Measurements from ENCODE around the gene NKD2. TPM values are rescaled to one million over a fixed set of nuclear protein-coding genes. Genes with fewer than 3 reads are reported as not detected.

NKD2 gene
- total RNA-seq, 1 experiment from 2014 or later = not detected

GRCh38 chr5:963310-963672 lies 45.3 kb upstream of the NKD2 start:
- H3K9me3 ChIP-seq (ENCODE audit: low read length) = no peaks in the 10 kb centered on the region
- H3K4me1 ChIP-seq (ENCODE audit: low read length) = peaks cover 6% of the 10 kb centered on the region
- no peak overlapping the region for H3K9ac ChIP-seq (ENCODE audit: low read length)
- H4K20me1 ChIP-seq (ENCODE audit: insufficient read depth, low read depth, low read length) = 0 out of 2 replicates have a peak, but pooled peaks cover 3% of the 10 kb centered on the region
- H3K79me2 ChIP-seq (ENCODE audit: low read length) = no peaks in the 10 kb centered on the region
- no peaks in the 10 kb centered on the region for H3K27me3 ChIP-seq (ENCODE audit: low read length)
- H3K27ac ChIP-seq (ENCODE audit: low read length) = no peak overlapping the region
- no peaks in the 10 kb centered on the region for H3K9me2 ChIP-seq (replicated peaks; ENCODE audit: insufficient read depth, low read length)
- H3K4me2 ChIP-seq (ENCODE audit: low read depth, low read length, poor library complexity, severe bottlenecking) = no peak overlapping the region
- no peak for DNase-seq
- H2AFZ ChIP-seq (ENCODE audit: low read length) = no peak overlapping the region
- H3K36me3 ChIP-seq (ENCODE audit: insufficient read depth, low read length) = no peaks in the 10 kb centered on the region
- no peak overlapping the region for H3K4me3 ChIP-seq (ENCODE audit: low read length)

- no peak for DNase-seq
- no peaks in the 10 kb centered on the region for H3K79me2 ChIP-seq (ENCODE audit: low read length)
- H3K9ac ChIP-seq (ENCODE audit: low read length) = no peak overlapping the region
- H4K20me1 ChIP-seq (ENCODE audit: insufficient read depth, low read depth, low read length) = 0 out of 2 replicates have a peak, but pooled peaks cover 3% of the 10 kb centered on the region
- no peaks in the 10 kb centered on the region for H3K9me3 ChIP-seq (ENCODE audit: low read length)
- H3K4me2 ChIP-seq (ENCODE audit: low read depth, low read length, poor library complexity, severe bottlenecking) = no peak overlapping the region
- H3K27me3 ChIP-seq (ENCODE audit: low read length) = no peaks in the 10 kb centered on the region
- no peaks in the 10 kb centered on the region for H3K36me3 ChIP-seq (ENCODE audit: insufficient read depth, low read length)
- no peaks in the 10 kb centered on the region for H3K9me2 ChIP-seq (replicated peaks; ENCODE audit: insufficient read depth, low read length)
- H3K4me1 ChIP-seq (ENCODE audit: low read length) = peaks cover 6% of the 10 kb centered on the region
- no peak overlapping the region for H3K4me3 ChIP-seq (ENCODE audit: low read length)
- H2AFZ ChIP-seq (ENCODE audit: low read length) = no peak overlapping the region
- H3K27ac ChIP-seq (ENCODE audit: low read length) = no peak overlapping the region
Measured at GRCh38 chr5:963673-964531, 44.7 kb upstream of the NKD2 start.

- no peaks in the 10 kb centered on the region for H3K36me3 ChIP-seq (ENCODE audit: insufficient read depth, low read length)
- no peak overlapping the region for H3K27ac ChIP-seq (ENCODE audit: low read length)
- no peaks in the 10 kb centered on the region for H3K79me2 ChIP-seq (ENCODE audit: low read length)
- no peak overlapping the region for H3K9ac ChIP-seq (ENCODE audit: low read length)
- H3K4me2 ChIP-seq (ENCODE audit: low read depth, low read length, poor library complexity, severe bottlenecking) = no peak overlapping the region
- H3K9me2 ChIP-seq (replicated peaks; ENCODE audit: insufficient read depth, low read length) = no peaks in the 10 kb centered on the region
- DNase-seq = no peak
- H3K4me1 ChIP-seq (ENCODE audit: low read length) = peaks cover 6% of the 10 kb centered on the region
- H3K4me3 ChIP-seq (ENCODE audit: low read length) = no peak overlapping the region
- no peak overlapping the region for H2AFZ ChIP-seq (ENCODE audit: low read length)
- H3K9me3 ChIP-seq (ENCODE audit: low read length) = no peaks in the 10 kb centered on the region
- 0 out of 2 replicates have a peak, but pooled peaks cover 3% of the 10 kb centered on the region for H4K20me1 ChIP-seq (ENCODE audit: insufficient read depth, low read depth, low read length)
- no peaks in the 10 kb centered on the region for H3K27me3 ChIP-seq (ENCODE audit: low read length)
Measured at GRCh38 chr5:964821-965220, 43.8 kb upstream of the NKD2 start.

GRCh38 chr5:965604-966344 lies 42.8 kb upstream of the NKD2 start:
- H3K27ac ChIP-seq (ENCODE audit: low read length) = no peak overlapping the region
- no peak overlapping the region for H3K9ac ChIP-seq (ENCODE audit: low read length)
- H3K9me2 ChIP-seq (replicated peaks; ENCODE audit: insufficient read depth, low read length) = no peaks in the 10 kb centered on the region
- no peaks in the 10 kb centered on the region for H3K36me3 ChIP-seq (ENCODE audit: insufficient read depth, low read length)
- H2AFZ ChIP-seq (ENCODE audit: low read length) = 0 out of 2 replicates have a peak overlapping the region, but pooled peaks have one; percentile 13
- H3K4me2 ChIP-seq (ENCODE audit: low read depth, low read length, poor library complexity, severe bottlenecking) = peak overlapping the region; percentile 5
- H3K9me3 ChIP-seq (ENCODE audit: low read length) = no peaks in the 10 kb centered on the region
- peaks cover 6% of the 10 kb centered on the region for H3K4me1 ChIP-seq (ENCODE audit: low read length)
- H4K20me1 ChIP-seq (ENCODE audit: insufficient read depth, low read depth, low read length) = 0 out of 2 replicates have a peak, but pooled peaks cover 3% of the 10 kb centered on the region
- no peaks in the 10 kb centered on the region for H3K27me3 ChIP-seq (ENCODE audit: low read length)
- DNase-seq = no peak
- no peaks in the 10 kb centered on the region for H3K79me2 ChIP-seq (ENCODE audit: low read length)
- H3K4me3 ChIP-seq (ENCODE audit: low read length) = no peak overlapping the region

- no peak overlapping the region for H3K4me2 ChIP-seq (ENCODE audit: low read depth, low read length, poor library complexity, severe bottlenecking)
Measured at GRCh38 chr5:966345-966710, 42.3 kb upstream of the NKD2 start.

GRCh38 chr5:966941-967340 lies 41.7 kb upstream of the NKD2 start:
- Histone ChIP-seq H3K36me3 (ENCODE audit: insufficient read depth, low read length) (no peaks in the 10 kb centered on the region), H2AFZ (ENCODE audit: low read length) (no peak overlapping the region), H3K4me2 (ENCODE audit: low read depth, low read length, poor library complexity, severe bottlenecking) (no peak overlapping the region), H3K27ac (ENCODE audit: low read length) (no peak overlapping the region), H3K9me3 (ENCODE audit: low read length) (no peaks in the 10 kb centered on the region), H3K9me2 (replicated peaks; ENCODE audit: insufficient read depth, low read length) (no peaks in the 10 kb centered on the region), H3K79me2 (ENCODE audit: low read length) (no peaks in the 10 kb centered on the region), H3K9ac (ENCODE audit: low read length) (no peak overlapping the region), H3K27me3 (ENCODE audit: low read length) (no peaks in the 10 kb centered on the region), H4K20me1 (ENCODE audit: insufficient read depth, low read depth, low read length) (0 out of 2 replicates have a peak, but pooled peaks cover 3% of the 10 kb centered on the region), H3K4me3 (ENCODE audit: low read length) (no peak overlapping the region), H3K4me1 (ENCODE audit: low read length) (peaks cover 6% of the 10 kb centered on the region)
- no peak for DNase-seq

More at GRCh38 chr5:966345-966710, 42.3 kb upstream of the NKD2 start:
- H2AFZ ChIP-seq (ENCODE audit: low read length) = no peak overlapping the region
- DNase-seq = no peak
- H3K4me1 ChIP-seq (ENCODE audit: low read length) = peaks cover 6% of the 10 kb centered on the region
- H3K9me2 ChIP-seq (replicated peaks; ENCODE audit: insufficient read depth, low read length) = no peaks in the 10 kb centered on the region
- H4K20me1 ChIP-seq (ENCODE audit: insufficient read depth, low read depth, low read length) = 0 out of 2 replicates have a peak, but pooled peaks cover 3% of the 10 kb centered on the region
- no peak overlapping the region for H3K27ac ChIP-seq (ENCODE audit: low read length)
- no peak overlapping the region for H3K4me3 ChIP-seq (ENCODE audit: low read length)
- no peaks in the 10 kb centered on the region for H3K9me3 ChIP-seq (ENCODE audit: low read length)
- no peak overlapping the region for H3K9ac ChIP-seq (ENCODE audit: low read length)
- H3K36me3 ChIP-seq (ENCODE audit: insufficient read depth, low read length) = no peaks in the 10 kb centered on the region
- H3K27me3 ChIP-seq (ENCODE audit: low read length) = no peaks in the 10 kb centered on the region
- no peaks in the 10 kb centered on the region for H3K79me2 ChIP-seq (ENCODE audit: low read length)

- H2AFZ ChIP-seq (ENCODE audit: low read length) = no peak overlapping the region
- H3K4me2 ChIP-seq (ENCODE audit: low read depth, low read length, poor library complexity, severe bottlenecking) = no peak overlapping the region
- H3K27me3 ChIP-seq (ENCODE audit: low read length) = no peaks in the 10 kb centered on the region
- 0 out of 2 replicates have a peak, but pooled peaks cover 3% of the 10 kb centered on the region for H4K20me1 ChIP-seq (ENCODE audit: insufficient read depth, low read depth, low read length)
- no peak overlapping the region for H3K9ac ChIP-seq (ENCODE audit: low read length)
- H3K79me2 ChIP-seq (ENCODE audit: low read length) = no peaks in the 10 kb centered on the region
- H3K9me2 ChIP-seq (replicated peaks; ENCODE audit: insufficient read depth, low read length) = no peaks in the 10 kb centered on the region
- H3K9me3 ChIP-seq (ENCODE audit: low read length) = no peaks in the 10 kb centered on the region
- peaks cover 6% of the 10 kb centered on the region for H3K4me1 ChIP-seq (ENCODE audit: low read length)
- no peak for DNase-seq
- H3K27ac ChIP-seq (ENCODE audit: low read length) = no peak overlapping the region
- H3K36me3 ChIP-seq (ENCODE audit: insufficient read depth, low read length) = no peaks in the 10 kb centered on the region
- H3K4me3 ChIP-seq (ENCODE audit: low read length) = no peak overlapping the region
Measured at GRCh38 chr5:968881-969280, 39.7 kb upstream of the NKD2 start.

GRCh38 chr5:969408-969839 lies 39.2 kb upstream of the NKD2 start:
- H2AFZ ChIP-seq (ENCODE audit: low read length) = no peak overlapping the region
- H3K9ac ChIP-seq (ENCODE audit: low read length) = no peak overlapping the region
- H3K4me1 ChIP-seq (ENCODE audit: low read length) = peaks cover 6% of the 10 kb centered on the region
- H3K79me2 ChIP-seq (ENCODE audit: low read length) = no peaks in the 10 kb centered on the region
- H3K4me3 ChIP-seq (ENCODE audit: low read length) = no peak overlapping the region
- no peaks in the 10 kb centered on the region for H3K36me3 ChIP-seq (ENCODE audit: insufficient read depth, low read length)
- H3K27ac ChIP-seq (ENCODE audit: low read length) = no peak overlapping the region
- no peak for DNase-seq
- H3K4me2 ChIP-seq (ENCODE audit: low read depth, low read length, poor library complexity, severe bottlenecking) = no peak overlapping the region
- no peaks in the 10 kb centered on the region for H3K9me2 ChIP-seq (replicated peaks; ENCODE audit: insufficient read depth, low read length)
- no peaks in the 10 kb centered on the region for H3K27me3 ChIP-seq (ENCODE audit: low read length)
- no peaks in the 10 kb centered on the region for H3K9me3 ChIP-seq (ENCODE audit: low read length)
- H4K20me1 ChIP-seq (ENCODE audit: insufficient read depth, low read depth, low read length) = 0 out of 2 replicates have a peak, but pooled peaks cover 3% of the 10 kb centered on the region
